Ascending aorta (tissue), 2 donors: ENCODE data around the gene UBAP2L. TPM values are rescaled to one million over a fixed set of nuclear protein-coding genes. Genes with fewer than 3 reads are reported as not detected.

Experiments used
- DNase-seq, 2 donors: peaks; one replicate each; pipeline ENCODE4 v3.0.0-alpha.2; 2019; ENCODE audit warnings: low spot score in 2 of 2
- H3K27ac ChIP-seq, 2 donors: fragments of 200-600 bp; sonication (generic); one replicate each; pipeline ENCODE4 v1.5.1; 2016 to 2017; ENCODE audit warnings: mild to moderate bottlenecking in 1 of 2
- H3K27me3 ChIP-seq: fragments of 200-600 bp; sonication (generic); one replicate; pipeline ENCODE4 v1.5.1; 2017
- H3K36me3 ChIP-seq, 2 donors: fragments of 200-600 bp; sonication (generic); one replicate each; pipeline ENCODE4 v1.5.1; 2016
- H3K4me1 ChIP-seq, 2 donors: fragments of 200-600 bp; sonication (generic); one replicate each; pipeline ENCODE4 v1.5.1; 2016 to 2017; ENCODE audit warnings: mild to moderate bottlenecking in 1 of 2
- H3K4me3 ChIP-seq, 2 donors: fragments of 200-600 bp; sonication (generic); one replicate each; pipeline ENCODE4 v1.5.1; 2016 to 2017; ENCODE audit warnings: mild to moderate bottlenecking in 1 of 2
- H3K9me3 ChIP-seq, 2 donors: fragments of 200-600 bp; sonication (generic); one replicate each; pipeline ENCODE4 v1.5.1; 2016
- CTCF ChIP-seq, 3 experiments: fragments of 200-600 bp in 2 of 3; fragments of 450-650 bp in 1 of 3; sonication (generic) in 2 of 3; IDR thresholded peaks; one replicate each; pipeline ENCODE4 v1.5.1; 2016 to 2019; ENCODE audit warnings: antibody characterized with exemption in 3 of 3, mild to moderate bottlenecking in 1 of 3, moderate library complexity in 1 of 3
- intact Hi-C: fragments of 100-400 bp; cut with DNase I; formaldehyde crosslinking; loops from one replicate; pipeline ENCODE4 v1.15.1; 2023
- total RNA-seq: library from RNA; depleted of rRNA; stranded (reverse); fragments of >200 nt; gene quantifications from one replicate; pipeline ENCODE4 v1.1.0, GENCODE V29; 2016

Gene UBAP2L
- total RNA-seq, 1 donor from 2014 or later = 67.8 TPM

- Histone ChIP-seq H3K4me3 (peak overlapping the region; percentile 76 to 88), H3K36me3 (peaks cover 0 to 9% of the 10 kb centered on the region in 2 donors), H3K9me3 (no peaks in the 10 kb centered on the region), H3K4me1 (peaks cover 17 to 32% of the 10 kb centered on the region in 2 donors), H3K27me3 (no peaks in the 10 kb centered on the region), H3K27ac (peak overlapping the region; percentile 81 to 89)
- peak in 1 of 3 experiments; percentile 23 for TF ChIP-seq CTCF (IDR thresholded peaks at IDR 0.05)
- intact Hi-C loops = loop anchor here (1.0 to 5.0 kb wide), 3 partner anchors 37 to 192 kb away; partner anchors contain the start of genes HAX1, RPS27 and UBAP2L
- peak; percentile 85 to 98 for DNase-seq
Measured at GRCh38 chr1:154183046-154183915, 37.5 kb upstream of the UBAP2L start.

GRCh38 chr1:154186177-154186576 is 34.6 kb upstream of the UBAP2L start:
- peaks cover 4 to 6% of the 10 kb centered on the region in 2 donors for H3K4me1 ChIP-seq
- intact Hi-C loops = no loop called here
- H3K27ac ChIP-seq = no peak overlapping the region
- no peaks in the 10 kb centered on the region for H3K36me3 ChIP-seq
- H3K4me3 ChIP-seq = no peak overlapping the region
- no peak for DNase-seq
- H3K9me3 ChIP-seq = no peaks in the 10 kb centered on the region
- H3K27me3 ChIP-seq = no peaks in the 10 kb centered on the region
- peak in 2 of 3 experiments; percentile 7 to 28 for TF ChIP-seq CTCF (IDR thresholded peaks at IDR 0.05)

- no peaks in the 10 kb centered on the region for H3K36me3 ChIP-seq
- DNase-seq = no peak
- H3K9me3 ChIP-seq = no peaks in the 10 kb centered on the region
- H3K27me3 ChIP-seq = no peaks in the 10 kb centered on the region
- no peaks in the 10 kb centered on the region for H3K4me1 ChIP-seq
- intact Hi-C loops = no loop called here
- no peak for TF ChIP-seq CTCF (IDR thresholded peaks at IDR 0.05)
- no peak overlapping the region for H3K4me3 ChIP-seq
- H3K27ac ChIP-seq = no peak overlapping the region
Measured at GRCh38 chr1:154186852-154187501, 33.8 kb upstream of the UBAP2L start.

- Histone ChIP-seq H3K9me3 (no peaks in the 10 kb centered on the region), H3K4me3 (no peak overlapping the region), H3K4me1 (no peaks in the 10 kb centered on the region), H3K27me3 (no peaks in the 10 kb centered on the region), H3K36me3 (no peaks in the 10 kb centered on the region), H3K27ac (no peak overlapping the region)
- no peak for TF ChIP-seq CTCF (IDR thresholded peaks at IDR 0.05)
- intact Hi-C loops = no loop called here
- no peak for DNase-seq
Measured at GRCh38 chr1:154190550-154190949, 30.2 kb upstream of the UBAP2L start.

GRCh38 chr1:154191990-154192461 is 28.7 kb upstream of the UBAP2L start, which contains the start of gene TPM3:
Gene TPM3 (minus strand): TSS chr1:154192100. CDS start chr1:154192018, 82 bp downstream.
- intact Hi-C loops = no loop called here

More at GRCh38 chr1:154191990-154192461, 28.7 kb upstream of the UBAP2L start, which contains the start of gene TPM3:
- no peak for TF ChIP-seq CTCF (IDR thresholded peaks at IDR 0.05)
- Histone ChIP-seq H3K36me3 (no peaks in the 10 kb centered on the region), H3K4me3 (no peak within 1 kb of the TSS), H3K4me1 (no peaks in the 10 kb centered on the region), H3K27me3 (no peaks in the 10 kb centered on the region), H3K27ac (no peak within 1 kb of the TSS), H3K9me3 (no peaks in the 10 kb centered on the region)
- no peak for DNase-seq
